CMK (cell line): ENCODE data around the gene TOX4.
"Not testable (repeated sequence)": the region's sequence is repeated elsewhere in the genome, so short reads cannot be mapped to it uniquely, and the experiment has no call there.

Experiments used
- DNase-seq: peaks from one replicate; pipeline ENCODE4 v3.0.0-alpha.2; 2010; ENCODE audit warnings: low read depth

Gene TOX4

DNA sequence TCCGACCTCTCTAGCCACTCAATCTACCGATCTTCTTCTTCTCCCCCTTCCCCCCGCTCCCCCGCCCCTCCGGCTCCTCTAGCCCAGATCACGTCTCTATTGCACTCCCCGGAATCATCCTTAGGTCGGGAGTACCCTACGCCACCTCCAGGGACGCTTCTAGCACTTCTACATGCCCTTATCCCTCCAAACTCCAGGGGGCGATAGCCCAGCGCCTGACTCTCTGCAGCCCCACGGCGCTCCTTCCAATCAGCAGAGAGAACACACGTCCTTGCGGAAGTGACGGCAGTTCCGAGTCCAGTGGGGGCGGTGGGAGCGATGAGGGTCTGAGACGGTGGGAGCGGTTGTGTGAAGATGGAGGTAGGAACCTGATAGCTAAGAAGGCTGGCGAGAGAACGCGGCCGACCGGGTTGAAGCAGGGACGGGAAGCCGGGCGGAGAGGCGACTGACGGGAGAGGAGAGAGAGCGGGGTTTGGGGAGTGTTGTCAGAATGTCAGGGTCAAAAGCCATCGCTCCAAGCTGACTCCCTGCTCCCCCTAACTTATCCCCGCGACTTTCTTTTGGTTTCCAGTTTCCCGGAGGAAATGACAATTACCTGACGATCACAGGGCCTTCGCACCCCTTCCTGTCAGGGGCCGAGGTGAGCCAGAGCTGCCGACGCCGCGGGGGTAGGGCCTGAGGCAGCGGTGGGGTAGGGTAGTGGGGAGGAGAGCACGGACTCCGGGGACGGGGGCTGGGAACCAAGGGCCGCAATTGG is at the start of gene TOX4, which contains the start of gene RAB2B:
TSS of gene TOX4 (plus strand) at position 271 of the 757 bp plus-strand sequence. CDS start at position 355, 84 bp downstream.
TSS of gene RAB2B (minus strand) at position 35 of the 757 bp plus-strand sequence. CDS start 87 bp downstream, outside the sequence.
- peak; percentile 92 for DNase-seq

DNA sequence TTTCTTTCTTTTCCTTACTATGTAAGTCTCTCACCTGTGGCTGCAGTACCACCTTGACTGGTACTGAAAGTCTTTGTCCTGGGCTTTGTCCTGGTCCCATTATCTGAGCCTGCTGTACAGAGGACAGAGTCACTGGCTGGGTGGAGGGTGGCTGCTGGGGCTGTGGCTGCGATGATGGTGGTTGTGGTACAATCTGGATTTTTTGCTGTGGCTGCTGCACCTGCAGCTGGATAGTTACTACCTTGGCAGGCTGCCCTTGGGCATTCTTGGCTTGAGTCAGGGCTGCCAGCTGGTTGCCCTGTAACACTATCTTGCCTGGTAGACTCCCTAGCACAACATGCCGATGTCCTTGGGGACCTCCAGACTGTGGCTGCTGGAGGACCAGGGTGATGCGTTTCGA is 48.1 kb upstream of the TOX4 start:
- DNase-seq: no peak

- no peak for DNase-seq
These were observed 45.9 kb upstream of the TOX4 start for GRCh38 chr14:21431126-21431525.

DNA sequence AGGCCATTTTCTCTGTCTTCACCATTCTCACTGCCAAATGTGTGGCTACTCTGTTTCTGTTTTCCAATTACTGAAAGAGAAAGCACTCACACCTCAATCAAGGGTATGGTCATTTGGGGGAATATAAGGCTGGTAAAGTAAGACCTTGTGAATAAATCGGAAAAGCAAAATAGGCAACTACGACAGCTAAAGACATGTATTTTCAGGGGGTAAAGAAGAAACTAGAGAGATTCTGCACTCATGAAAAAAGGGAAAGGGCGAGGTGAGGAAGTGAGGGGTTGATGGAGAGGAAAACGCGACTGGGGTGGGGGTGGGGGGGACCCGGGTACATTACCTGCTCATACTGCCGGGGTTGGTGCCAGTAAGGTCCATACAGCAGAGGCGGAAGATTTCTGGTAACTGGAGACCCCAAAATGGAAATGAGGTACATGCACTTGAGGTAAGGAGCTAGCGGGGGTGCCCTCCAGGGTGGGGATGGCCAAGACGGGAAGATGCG is 40.4 kb upstream of the TOX4 start:
- no peak for DNase-seq

GRCh38 chr14:21437063-21437901 is 39.7 kb upstream of the TOX4 start:
- DNase-seq: peak; percentile 93

DNA sequence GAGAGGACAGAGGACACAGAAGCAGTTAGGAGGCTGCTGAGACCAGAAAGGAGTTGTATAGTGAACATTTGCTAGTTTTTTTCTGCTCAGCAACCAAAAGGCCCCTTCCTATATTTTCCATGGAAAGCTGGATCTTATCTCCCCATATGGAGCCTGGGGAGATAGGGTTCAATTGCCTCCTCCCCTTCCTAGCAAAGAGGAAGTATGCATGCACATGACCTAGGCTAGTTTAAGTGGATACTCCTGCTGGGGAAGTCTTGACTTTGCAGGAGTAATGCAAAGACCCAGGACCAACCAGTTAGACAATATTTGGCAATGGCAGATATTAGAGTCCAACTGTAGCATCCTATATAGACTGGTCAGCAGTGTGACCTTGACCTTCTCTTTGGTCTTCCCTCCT is 36.1 kb upstream of the TOX4 start:
- DNase-seq: peak; percentile 45

DNA sequence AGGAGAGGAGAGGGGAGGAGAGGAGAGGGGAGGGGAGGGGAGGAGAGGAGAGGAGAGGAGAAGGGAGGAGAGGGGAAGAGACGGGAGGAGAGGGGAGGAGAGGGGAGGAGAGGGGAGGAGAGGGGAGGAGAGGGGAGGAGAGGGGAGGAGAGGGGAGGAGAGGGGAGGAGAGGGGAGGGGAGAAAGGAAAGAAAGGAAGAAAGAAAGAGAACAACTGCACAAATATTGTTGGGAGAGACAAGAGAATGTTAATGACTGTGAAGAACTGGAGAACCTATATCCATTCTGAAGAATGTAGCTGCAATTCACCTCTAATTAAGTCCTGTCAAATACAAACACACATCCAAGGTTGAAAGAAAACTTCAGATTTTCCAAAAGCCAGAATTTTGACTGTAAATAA is 34.3 kb upstream of the TOX4 start:
- DNase-seq: not testable (repeated sequence)

GRCh38 chr14:21449899-21450216 is 27.1 kb upstream of the TOX4 start:
- no peak for DNase-seq

GRCh38 chr14:21454843-21455544 is 22.0 kb upstream of the TOX4 start:
- DNase-seq: no peak

- no peak for DNase-seq
These were observed 21.4 kb upstream of the TOX4 start for GRCh38 chr14:21455592-21455911.

GRCh38 chr14:21455912-21456667 is 20.9 kb upstream of the TOX4 start, which contains the start of gene CHD8:
Gene CHD8 (minus strand): TSS chr14:21456123. CDS start chr14:21431643, 24,480 bp downstream.
- peak; percentile 99 for DNase-seq

GRCh38 chr14:21467616-21468015 is 9.4 kb upstream of the TOX4 start:
- DNase-seq: no peak

GRCh38 chr14:21475767-21476522 is 1.1 kb upstream of the TOX4 start:
- DNase-seq: no peak

GRCh38 chr14:21476523-21476924 is 471 bp upstream of the TOX4 start:
- DNase-seq: peak; percentile 24

DNA sequence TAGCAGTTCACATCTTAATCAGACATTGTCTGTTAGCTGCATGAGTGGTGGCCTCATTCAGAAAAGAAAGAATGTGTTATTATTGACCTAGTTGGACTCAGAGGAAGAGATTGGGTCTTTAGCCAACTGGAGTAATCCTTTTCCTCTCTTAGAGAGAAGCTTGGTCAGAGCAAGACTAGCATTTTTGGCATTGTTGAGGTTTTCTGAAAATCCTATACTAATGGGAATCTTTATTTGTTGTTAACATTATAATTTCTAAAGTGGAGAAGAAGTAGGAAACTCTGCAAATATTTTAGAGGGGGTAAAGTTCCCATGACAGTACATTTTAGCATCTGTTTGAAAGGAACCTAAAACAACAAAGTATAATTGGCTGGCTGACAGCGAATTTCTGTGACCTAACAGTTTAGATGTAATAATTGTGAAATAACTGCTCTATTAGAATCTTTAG is 9.7 kb downstream of the TOX4 start:
- no peak for DNase-seq

DNA sequence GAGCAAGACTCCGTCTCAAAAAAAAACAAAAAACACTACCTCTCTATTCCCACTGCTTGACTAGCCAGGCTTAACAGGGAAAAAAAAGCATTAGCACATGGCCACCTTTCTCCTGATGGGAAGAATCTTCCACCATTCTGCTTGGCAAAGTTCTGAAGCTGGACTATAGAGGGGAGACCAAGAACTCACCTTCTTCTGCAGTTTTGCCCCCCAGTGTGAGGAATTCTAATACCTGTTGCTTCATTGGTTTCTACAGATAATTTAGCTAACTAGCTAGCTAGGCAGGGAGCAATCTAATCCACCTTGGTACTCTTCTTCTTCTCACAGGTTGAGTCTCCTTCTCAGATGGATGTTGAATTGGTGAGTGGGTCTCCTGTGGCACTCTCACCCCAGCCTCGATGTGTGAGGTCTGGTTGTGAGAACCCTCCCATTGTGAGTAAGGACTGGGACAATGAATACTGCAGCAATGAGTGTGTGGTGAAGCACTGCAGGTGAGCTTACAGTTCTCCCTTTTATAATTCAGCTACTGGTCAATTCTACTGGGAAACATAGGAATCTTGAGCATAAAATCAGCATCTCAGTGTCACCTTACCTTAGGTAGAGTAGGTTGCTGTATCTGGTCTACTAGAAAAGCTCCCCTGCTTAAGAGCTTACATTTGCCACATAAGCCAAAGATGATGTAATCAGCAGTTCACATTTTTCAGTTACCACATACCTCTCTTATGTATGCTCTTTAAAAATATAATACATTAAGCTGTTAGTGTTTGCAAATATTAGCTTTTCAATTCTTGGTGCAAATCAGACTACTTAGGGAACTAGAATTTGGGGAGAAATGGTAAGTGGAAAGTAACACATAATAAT is 18.1 kb downstream of the TOX4 start:
- no peak for DNase-seq

GRCh38 chr14:21496453-21496852 is 19.5 kb downstream of the TOX4 start:
- DNase-seq: no peak

DNA sequence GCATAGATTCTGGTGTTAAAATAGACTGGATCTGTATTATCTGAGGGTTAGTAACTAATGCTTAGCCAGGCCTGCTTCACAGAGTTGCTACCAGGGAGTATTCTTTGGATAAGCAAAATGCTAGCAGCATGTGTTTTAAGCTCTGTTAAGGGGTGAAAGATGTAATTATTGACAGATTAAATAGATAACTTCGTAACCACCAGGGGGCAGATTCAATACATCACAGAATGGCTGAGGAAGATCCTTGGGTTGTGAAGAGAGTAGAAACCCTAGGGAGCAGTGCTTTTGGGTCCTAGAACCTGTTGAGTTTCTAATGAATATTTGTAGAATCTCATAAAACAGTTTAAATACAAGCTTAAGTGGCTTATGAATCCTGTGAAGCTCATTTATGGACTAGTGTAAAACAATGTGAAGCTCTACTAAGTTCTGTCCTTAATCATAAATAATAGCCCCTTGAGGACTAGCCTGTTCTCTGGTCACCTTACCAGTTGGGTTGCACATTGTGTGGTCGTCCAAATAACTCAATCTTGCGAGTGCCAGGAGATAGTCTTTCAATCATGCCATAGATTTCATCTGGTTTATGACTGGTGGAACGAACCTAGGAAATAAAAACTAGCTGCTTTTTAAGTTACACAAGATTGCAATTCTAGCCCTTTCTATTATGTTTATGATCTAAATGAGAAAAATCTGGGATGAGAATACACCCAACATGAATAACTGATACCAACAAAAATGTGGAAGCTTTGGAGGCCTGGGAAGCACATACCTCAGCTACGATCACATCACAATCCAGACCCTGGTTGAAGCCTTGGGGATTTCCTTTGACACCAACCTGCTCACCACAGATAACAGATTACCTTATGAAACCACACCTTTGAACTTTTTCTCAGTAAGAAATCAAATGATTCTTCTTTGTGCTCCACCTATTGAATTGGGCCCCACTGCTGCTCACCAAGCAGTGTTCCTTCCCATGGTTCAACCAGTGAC is 21.8 kb downstream of the TOX4 start:
- DNase-seq: peak; percentile 17

DNA sequence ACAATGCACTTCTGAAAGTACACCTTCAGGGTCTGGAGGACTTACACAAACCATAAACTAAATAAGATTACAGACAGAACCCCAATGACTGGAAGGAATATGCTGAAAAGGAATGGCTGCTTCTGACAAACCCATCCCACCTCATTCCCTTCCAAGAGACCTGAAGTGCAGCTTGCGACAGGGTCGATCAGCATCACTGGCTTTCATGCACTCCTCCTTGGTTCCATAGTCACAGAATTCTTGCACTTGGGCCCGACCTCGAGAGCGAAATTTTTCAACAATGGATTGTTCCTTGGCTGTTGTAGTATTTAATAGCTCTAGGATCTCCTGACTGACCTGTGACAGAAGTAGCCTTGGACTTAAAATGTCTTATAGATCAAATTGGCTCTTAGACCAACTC is 24.6 kb downstream of the TOX4 start:
- no peak for DNase-seq
